Urinary bladder (tissue), 4 donors: ENCODE measurements around the gene DAB2. TPM values are rescaled to one million over a fixed set of nuclear protein-coding genes. Genes with fewer than 3 reads are reported as not detected.

Experiments used
- DNase-seq: peaks from one replicate; pipeline ENCODE4 v3.0.0-alpha.2; 2015; ENCODE audit errors: extremely low spot score
- H3K27ac ChIP-seq: one replicate; pipeline ENCODE4 v1.5.1; 2013; ENCODE audit warnings: low read depth, mild to moderate bottlenecking, moderate library complexity
- H3K36me3 ChIP-seq: one replicate; pipeline ENCODE4 v1.6.1; 2013; ENCODE audit warnings: mild to moderate bottlenecking, moderate library complexity; ENCODE audit not compliant: insufficient read depth
- H3K4me1 ChIP-seq: one replicate; pipeline ENCODE4 v1.6.1; 2013; ENCODE audit warnings: mild to moderate bottlenecking, moderate library complexity; ENCODE audit not compliant: insufficient read depth
- H3K4me3 ChIP-seq: one replicate; pipeline ENCODE4 v1.5.1; 2013; ENCODE audit warnings: low read depth, low read length
- WGBS: extraction: QIAGEN DNeasy Blood & Tissue Kit; methylation state at CpG from one replicate; pipeline ENCODE4 v1.1.7; 2013; 5-methylcytosine and 5-hydroxymethylcytosine counted together
- polyA plus RNA-seq: library from polyadenylated mRNA; stranded (reverse); fragments of 200-250 nt; gene quantifications from one replicate; pipeline ENCODE4 v1.2.3, GENCODE V29; 2013
- total RNA-seq: library from RNA; depleted of rRNA; stranded (reverse); fragments of >200 nt; gene quantifications from one replicate; pipeline ENCODE4 v1.2.3, GENCODE V29; 2014
- donor health status: healthy with polysubstance abuse.
- donor health status: healthy.

Gene DAB2
- total and polyA plus RNA-seq, 2 donors = 21.4 to 167 TPM

DNA sequence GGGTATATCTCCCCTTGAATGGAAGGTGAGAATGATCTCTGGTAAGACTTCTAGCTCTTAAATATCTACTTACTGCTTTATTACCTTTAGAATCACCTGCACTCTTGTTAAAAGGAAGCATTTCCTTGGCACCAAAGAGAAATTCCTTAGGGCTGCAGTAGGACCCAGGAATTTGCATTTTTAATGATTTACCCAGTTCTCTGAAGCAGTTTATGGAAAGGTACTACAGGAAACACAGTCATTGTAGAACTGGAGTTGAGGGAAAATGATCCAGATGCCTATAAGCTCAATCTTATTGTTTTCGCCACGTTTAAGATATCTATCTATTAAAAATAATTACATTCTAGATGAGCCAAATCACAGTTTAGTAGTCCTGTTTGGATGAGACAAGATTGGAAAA, 51.0 kb downstream of the DAB2 start:
- no peaks in the 10 kb centered on the region for H3K4me1 ChIP-seq
- no peak for DNase-seq
- H3K36me3 ChIP-seq = peaks cover 2% of the 10 kb centered on the region
- 93% methylated on average over 2 of the region's 2 CpGs for WGBS
- H3K27ac ChIP-seq = no peak overlapping the region
- H3K4me3 ChIP-seq = no peak overlapping the region

- Histone ChIP-seq H3K27ac (no peak overlapping the region), H3K36me3 (peaks cover 2% of the 10 kb centered on the region), H3K4me3 (no peak overlapping the region), H3K4me1 (no peaks in the 10 kb centered on the region)
- 78% methylated on average over 3 of the region's 3 CpGs for WGBS
- no peak for DNase-seq
These were observed 53.5 kb downstream of the DAB2 start for GRCh38 chr5:39371367-39371635.

DNA sequence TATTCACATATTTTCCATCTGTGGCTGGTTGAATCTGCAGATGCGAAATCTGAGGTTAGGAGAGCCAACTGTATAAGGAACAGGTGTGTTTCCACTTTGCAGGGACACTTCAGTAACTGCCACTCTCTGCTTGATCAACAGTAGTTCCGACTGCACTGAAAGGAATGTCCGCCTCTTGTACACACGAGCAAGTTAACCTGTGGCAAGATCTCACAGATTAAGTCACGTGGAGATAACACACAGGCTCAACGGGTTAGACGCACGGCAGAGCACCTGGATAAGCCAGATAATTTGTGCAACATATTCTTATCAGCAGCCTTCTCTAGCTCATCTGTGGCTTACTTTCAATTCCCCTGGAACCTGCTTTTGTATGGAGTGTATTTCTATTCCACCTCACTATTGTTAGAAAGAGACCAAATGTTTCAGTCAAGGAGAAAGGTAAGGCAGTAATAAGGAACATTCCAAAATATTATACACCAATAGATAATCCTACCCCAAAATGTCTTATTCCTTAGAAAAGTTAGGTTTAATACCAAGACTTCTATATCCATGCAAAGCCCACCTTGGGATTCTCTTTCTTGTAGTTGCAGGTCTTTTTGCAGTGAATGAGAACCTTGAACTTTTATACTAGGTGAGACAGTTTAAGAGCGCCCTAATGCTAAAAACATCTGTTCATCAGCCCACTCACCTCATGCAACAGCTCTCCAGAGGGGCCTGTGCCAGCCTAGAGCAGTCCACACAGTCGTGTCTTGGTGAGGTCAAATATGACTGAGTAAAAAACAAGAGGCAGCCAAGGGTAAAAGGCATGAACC, 54.0 kb downstream of the DAB2 start:
- DNase-seq = no peak
- peaks cover 2% of the 10 kb centered on the region for H3K36me3 ChIP-seq
- no peaks in the 10 kb centered on the region for H3K4me1 ChIP-seq
- H3K27ac ChIP-seq = no peak overlapping the region
- no peak overlapping the region for H3K4me3 ChIP-seq
- WGBS = 73% methylated on average over 10 of the region's 10 CpGs

- 76% methylated on average over 5 of the region's 5 CpGs for WGBS
- Histone ChIP-seq H3K4me3 (no peak overlapping the region), H3K27ac (no peak overlapping the region)
These were observed 55.5 kb downstream of the DAB2 start for GRCh38 chr5:39369123-39369815.

DNA sequence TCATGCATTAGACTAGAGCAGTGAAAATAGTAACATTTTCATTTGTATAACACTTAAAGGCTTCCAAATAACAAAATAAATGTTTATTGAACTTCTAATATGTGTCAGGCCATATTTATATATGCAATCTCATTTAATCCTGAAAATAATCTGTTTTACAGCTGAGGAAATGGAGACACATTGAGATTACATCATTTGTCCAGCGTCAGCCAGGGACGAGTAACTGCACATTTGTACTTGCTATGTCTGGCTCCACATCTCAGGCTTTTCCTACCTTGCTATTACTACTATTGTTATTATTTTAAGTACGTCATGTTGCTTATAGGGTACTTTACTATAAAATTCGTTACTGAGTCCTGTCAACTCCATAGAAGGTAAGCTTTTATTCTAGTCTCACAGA, 56.7 kb downstream of the DAB2 start:
- Histone ChIP-seq H3K36me3 (no peaks in the 10 kb centered on the region), H3K4me3 (no peak overlapping the region), H3K4me1 (no peaks in the 10 kb centered on the region), H3K27ac (no peak overlapping the region)
- DNase-seq = no peak
- 51% methylated on average over 4 of the region's 4 CpGs for WGBS

More at GRCh38 chr5:39369123-39369815, 55.5 kb downstream of the DAB2 start:
- Histone ChIP-seq H3K36me3 (peaks cover 2% of the 10 kb centered on the region), H3K4me1 (no peaks in the 10 kb centered on the region)
- DNase-seq = no peak

DNA sequence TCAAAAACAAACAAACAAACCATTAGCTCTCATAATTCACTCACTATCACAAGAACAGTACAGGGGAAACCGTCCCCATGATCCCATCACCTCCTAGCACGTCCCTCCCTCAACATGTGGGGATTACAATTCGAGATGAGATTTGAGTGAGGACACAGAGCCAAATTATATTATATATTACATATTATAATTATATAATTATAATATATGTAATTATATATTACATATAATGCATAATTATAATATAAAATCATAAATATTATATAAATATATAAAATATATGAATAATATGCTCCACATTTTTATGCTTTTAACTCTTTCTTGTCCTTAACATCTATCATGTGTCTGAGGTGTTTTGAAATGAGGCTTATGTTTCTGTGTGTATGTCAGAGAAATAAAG, 57.1 kb downstream of the DAB2 start:
- no peaks in the 10 kb centered on the region for H3K36me3 ChIP-seq
- H3K4me3 ChIP-seq = no peak overlapping the region
- H3K27ac ChIP-seq = no peak overlapping the region
- H3K4me1 ChIP-seq = no peaks in the 10 kb centered on the region
- DNase-seq = no peak
- WGBS = 69% methylated on average over 3 of the region's 3 CpGs

- no peak within 1 kb of the TSS for H3K4me3 ChIP-seq
- 66% methylated on average over 6 of the region's 6 CpGs for WGBS
These were observed 60.4 kb downstream of the DAB2 start, which contains the start of gene C9 for GRCh38 chr5:39364367-39364766. Gene C9, minus strand, starts transcription at chr5:39364495. Its CDS starts 31 bp downstream, at chr5:39364464.

GRCh38 chr5:39363217-39363616, 61.6 kb downstream of the DAB2 start:
- WGBS = 89% methylated on average over 4 of the region's 4 CpGs
- Histone ChIP-seq H3K27ac (no peak overlapping the region), H3K36me3 (no peaks in the 10 kb centered on the region), H3K4me1 (no peaks in the 10 kb centered on the region), H3K4me3 (no peak overlapping the region)
- no peak for DNase-seq

More at GRCh38 chr5:39364367-39364766, 60.4 kb downstream of the DAB2 start, which contains the start of gene C9:
- no peak for DNase-seq
- no peak within 1 kb of the TSS for H3K27ac ChIP-seq
- H3K36me3 ChIP-seq = no peaks in the 10 kb centered on the region
- H3K4me1 ChIP-seq = no peaks in the 10 kb centered on the region

DNA sequence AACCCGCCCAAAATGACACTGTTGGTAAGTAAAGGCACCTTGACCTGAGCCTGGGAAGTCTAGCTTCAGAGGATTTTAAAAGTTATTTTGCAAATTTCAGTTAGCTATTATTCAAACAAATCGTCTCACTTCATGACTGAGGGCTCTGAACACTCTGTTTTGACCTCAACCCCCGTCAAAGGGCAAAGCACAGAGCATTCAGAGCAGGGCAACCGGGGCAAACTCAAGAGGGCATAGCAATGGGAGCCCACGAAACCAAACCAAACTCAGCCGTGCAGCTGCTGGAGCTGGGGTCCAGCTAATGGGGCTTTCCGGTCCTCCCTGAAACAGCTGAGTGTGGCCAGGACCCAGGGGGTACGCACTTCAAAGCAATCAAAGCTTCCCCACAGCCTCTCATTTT, 62.1 kb downstream of the DAB2 start:
- Histone ChIP-seq H3K4me3 (no peak overlapping the region), H3K4me1 (no peaks in the 10 kb centered on the region), H3K27ac (no peak overlapping the region), H3K36me3 (no peaks in the 10 kb centered on the region)
- DNase-seq = no peak
- 89% methylated on average over 8 of the region's 8 CpGs for whole genome bisulfite sequencing

DNA sequence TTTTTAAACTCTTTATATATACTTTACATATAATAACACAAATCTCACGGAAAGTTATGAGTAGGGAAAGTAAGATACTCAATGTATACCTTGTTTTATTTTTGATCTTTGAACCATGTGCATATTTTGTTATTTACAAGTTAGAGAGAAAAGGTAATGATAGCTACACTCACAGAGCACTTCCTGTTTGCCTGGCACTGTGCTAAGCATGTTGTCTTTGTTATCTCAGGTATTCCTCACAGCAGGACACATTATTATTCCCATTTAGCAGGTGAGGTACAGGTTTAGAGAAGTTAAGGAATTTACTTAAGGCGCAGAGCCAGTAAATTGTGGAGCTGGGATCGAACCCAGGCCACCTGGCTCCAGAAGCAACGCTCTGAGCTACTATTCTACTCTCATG, 63.5 kb downstream of the DAB2 start:
- Histone ChIP-seq H3K4me1 (no peaks in the 10 kb centered on the region), H3K4me3 (no peak overlapping the region), H3K36me3 (no peaks in the 10 kb centered on the region), H3K27ac (no peak overlapping the region)
- 92% methylated on average over 4 of the region's 4 CpGs for WGBS
- DNase-seq = no peak

DNA sequence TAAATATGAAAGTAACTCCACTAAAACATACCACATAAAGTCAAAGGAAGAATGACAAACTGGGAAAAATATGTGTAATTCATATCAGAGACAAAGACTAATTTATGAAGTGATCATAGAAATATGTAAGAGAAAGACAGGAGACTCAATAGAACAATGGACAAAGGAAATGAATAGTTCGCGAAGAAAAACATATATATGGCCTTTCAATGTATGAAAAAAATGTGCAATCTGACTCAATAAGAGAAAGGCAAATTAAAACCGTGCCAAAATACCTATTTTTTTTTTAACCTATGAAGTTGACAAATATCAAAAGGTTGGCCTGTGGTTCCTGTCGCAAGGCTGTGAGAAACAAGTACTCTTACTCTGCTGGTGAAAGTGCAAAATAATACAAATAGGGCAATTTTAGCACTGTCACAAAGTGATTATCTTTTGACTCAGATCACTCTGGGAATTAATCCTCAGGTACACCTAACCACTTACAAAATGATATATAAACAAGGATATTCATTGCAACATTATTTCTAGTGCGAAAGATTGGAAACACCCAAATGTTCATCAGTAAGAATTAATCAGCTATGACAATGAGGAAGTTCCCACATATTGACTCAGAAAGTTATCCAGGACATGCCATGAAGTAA, 64.2 kb downstream of the DAB2 start:
- H3K27ac ChIP-seq = no peak overlapping the region
- no peak for DNase-seq
- no peaks in the 10 kb centered on the region for H3K4me1 ChIP-seq
- WGBS = 88% methylated on average over 5 of the region's 5 CpGs
- H3K36me3 ChIP-seq = no peaks in the 10 kb centered on the region
- no peak overlapping the region for H3K4me3 ChIP-seq

GRCh38 chr5:39356263-39356662, 68.5 kb downstream of the DAB2 start:
- Histone ChIP-seq H3K27ac (no peak overlapping the region), H3K36me3 (no peaks in the 10 kb centered on the region), H3K4me1 (no peaks in the 10 kb centered on the region), H3K4me3 (no peak overlapping the region)
- DNase-seq = no peak
- WGBS = 91% methylated on average over 3 of the region's 3 CpGs

DNA sequence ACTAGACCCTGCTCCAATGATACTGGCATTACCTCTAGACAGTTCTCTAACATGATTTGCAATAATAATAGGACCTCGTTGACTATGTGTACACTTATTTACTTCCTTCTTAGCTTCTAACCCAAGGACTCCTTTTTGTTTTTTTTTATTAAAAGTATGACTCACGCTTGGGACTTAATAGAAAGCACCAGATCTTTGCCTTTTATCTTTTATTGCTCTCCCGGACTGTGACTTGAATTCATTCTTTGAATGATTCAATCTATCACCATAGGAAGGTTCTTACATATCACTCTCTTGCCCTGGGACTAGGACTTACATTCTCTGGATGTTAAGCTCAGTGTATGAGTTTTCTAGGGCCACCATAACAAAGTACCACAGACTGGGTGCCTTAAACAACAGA, 69.5 kb downstream of the DAB2 start:
- DNase-seq = no peak
- no peak overlapping the region for H3K4me3 ChIP-seq
- no peaks in the 10 kb centered on the region for H3K4me1 ChIP-seq
- 39% methylated on average over 3 of the region's 3 CpGs for WGBS
- no peaks in the 10 kb centered on the region for H3K36me3 ChIP-seq
- H3K27ac ChIP-seq = no peak overlapping the region
